Lung (tissue), 12 donors: ENCODE results near the gene ATP23. TPM values are rescaled to one million over a fixed set of nuclear protein-coding genes. Genes with fewer than 3 reads are reported as not detected.

Experiments used
- ATAC-seq: fragments of 200-7000 bp; cut with Tn5 transposase; one replicate; pipeline ENCODE4 v1.9.1; 2020; ENCODE audit warnings: moderate number of reproducible peaks; ENCODE audit not compliant: insufficient read depth, low FRiP score
- DNase-seq, 3 donors: peaks; one replicate each; pipeline ENCODE4 v3.0.0-alpha.2; 2013 to 2017
- H3K27ac ChIP-seq, 2 donors: one replicate each; pipeline ENCODE4 v1.5.1; 2013; ENCODE audit warnings: mild to moderate bottlenecking in 2 of 2, moderate library complexity in 2 of 2, control low read depth in 1 of 2, inconsistent platforms in 1 of 2, low read depth in 1 of 2, low read length in 1 of 2
- H3K27me3 ChIP-seq, 3 donors: one replicate each; pipeline ENCODE4 v1.5.1; 2013; ENCODE audit warnings: low read length in 2 of 3; ENCODE audit not compliant: control insufficient read depth in 3 of 3, insufficient read depth in 3 of 3
- H3K36me3 ChIP-seq, 4 donors: one replicate each; pipeline ENCODE4 v1.5.1; 2013; ENCODE audit warnings: low read length in 4 of 4, mild to moderate bottlenecking in 1 of 4, moderate library complexity in 1 of 4; ENCODE audit not compliant: control insufficient read depth in 4 of 4, insufficient read depth in 4 of 4
- H3K4me1 ChIP-seq, 5 donors: one replicate each; pipeline ENCODE4 v1.5.1; 2013; ENCODE audit warnings: low read length in 5 of 5, mild to moderate bottlenecking in 2 of 5, moderate library complexity in 1 of 5; ENCODE audit not compliant: control insufficient read depth in 5 of 5, insufficient read depth in 5 of 5
- H3K4me3 ChIP-seq: one replicate; pipeline ENCODE4 v1.5.1; 2013; ENCODE audit warnings: mild to moderate bottlenecking, control low read depth, moderate library complexity
- H3K9ac ChIP-seq, 2 donors: one replicate each; pipeline ENCODE4 v1.5.1; 2013; ENCODE audit warnings: low read length in 2 of 2, control low read depth in 1 of 2; ENCODE audit not compliant: insufficient read depth in 1 of 2
- H3K9me3 ChIP-seq, 4 donors: one replicate each; pipeline ENCODE4 v1.5.1; 2013; ENCODE audit warnings: low read length in 3 of 4, mild to moderate bottlenecking in 1 of 4, moderate library complexity in 1 of 4; ENCODE audit not compliant: control insufficient read depth in 4 of 4, insufficient read depth in 3 of 4
- WGBS, 2 donors: extraction: QIAGEN DNeasy Blood & Tissue Kit; methylation state at CpG; one replicate each; pipeline ENCODE4 v1.1.7; 2013; 5-methylcytosine and 5-hydroxymethylcytosine counted together
- polyA plus RNA-seq, 2 donors: library from polyadenylated mRNA; stranded (reverse); fragments of 200-250 nt; gene quantifications; one replicate each; pipeline ENCODE4 v1.2.1, GENCODE V29; 2013
- total RNA-seq, 2 donors: library from RNA; depleted of rRNA in 1 of 2; stranded (reverse); fragments of >200 nt in 1 of 2; gene quantifications; one replicate each; pipeline ENCODE4 v1.2.1, GENCODE V29; 2014 to 2021
- TF ChIP-seq, protein P1 (sequence below): IDR thresholded peaks from 2 replicates; pipeline ENCODE4 v1.5.1; 2012; ENCODE audit warnings: mild to moderate bottlenecking; ENCODE audit errors: control extremely low read depth, extremely low read depth
- donor health status: control.
- donor health status: control.
- donor health status: Bipolar disorder and iron deficiency.
- donor health status: healthy.
- donor health status: DM: yes; HTN: yes; CAD: no.

The ATP23 gene
- total and polyA plus RNA-seq, 4 donors, result 3.6 to 6.9 (median 5.9) TPM

GRCh38 chr12:57993834-57994233, 52.5 kb downstream of the ATP23 start:
- H3K36me3 ChIP-seq, result no peaks in the 10 kb centered on the region
- H3K4me1 ChIP-seq, result no peaks in the 10 kb centered on the region
- H3K27ac ChIP-seq, result no peak overlapping the region
- WGBS, 2 donors, result 75 to 89% methylated on average over 3 of the region's 3 CpGs
- no peaks in the 10 kb centered on the region for H3K27me3 ChIP-seq
- H3K9ac ChIP-seq, result no peak overlapping the region
- TF ChIP-seq, protein P1, sequence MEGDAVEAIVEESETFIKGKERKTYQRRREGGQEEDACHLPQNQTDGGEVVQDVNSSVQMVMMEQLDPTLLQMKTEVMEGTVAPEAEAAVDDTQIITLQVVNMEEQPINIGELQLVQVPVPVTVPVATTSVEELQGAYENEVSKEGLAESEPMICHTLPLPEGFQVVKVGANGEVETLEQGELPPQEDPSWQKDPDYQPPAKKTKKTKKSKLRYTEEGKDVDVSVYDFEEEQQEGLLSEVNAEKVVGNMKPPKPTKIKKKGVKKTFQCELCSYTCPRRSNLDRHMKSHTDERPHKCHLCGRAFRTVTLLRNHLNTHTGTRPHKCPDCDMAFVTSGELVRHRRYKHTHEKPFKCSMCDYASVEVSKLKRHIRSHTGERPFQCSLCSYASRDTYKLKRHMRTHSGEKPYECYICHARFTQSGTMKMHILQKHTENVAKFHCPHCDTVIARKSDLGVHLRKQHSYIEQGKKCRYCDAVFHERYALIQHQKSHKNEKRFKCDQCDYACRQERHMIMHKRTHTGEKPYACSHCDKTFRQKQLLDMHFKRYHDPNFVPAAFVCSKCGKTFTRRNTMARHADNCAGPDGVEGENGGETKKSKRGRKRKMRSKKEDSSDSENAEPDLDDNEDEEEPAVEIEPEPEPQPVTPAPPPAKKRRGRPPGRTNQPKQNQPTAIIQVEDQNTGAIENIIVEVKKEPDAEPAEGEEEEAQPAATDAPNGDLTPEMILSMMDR, result no peak
- ATAC-seq, result no peak
- peaks cover 0 to 20% (median 3%) of the 10 kb centered on the region in 4 donors for H3K9me3 ChIP-seq
- no peak for DNase-seq
- no peak overlapping the region for H3K4me3 ChIP-seq

GRCh38 chr12:57996520-57996919, 55.2 kb downstream of the ATP23 start:
- no peaks in the 10 kb centered on the region for H3K36me3 ChIP-seq
- H3K4me3 ChIP-seq, result no peak overlapping the region
- H3K9me3 ChIP-seq, result peaks cover 0 to 22% (median 7%) of the 10 kb centered on the region in 4 donors
- ATAC-seq (no peak), DNase-seq (no peak)
- H3K27ac ChIP-seq, result no peak overlapping the region
- no peaks in the 10 kb centered on the region for H3K4me1 ChIP-seq
- WGBS, 2 donors, result 82 to 89% methylated on average over 2 of the region's 2 CpGs
- TF ChIP-seq, protein P1, result no peak
- H3K9ac ChIP-seq, result no peak overlapping the region
- no peaks in the 10 kb centered on the region for H3K27me3 ChIP-seq

GRCh38 chr12:57998251-57998650, 56.9 kb downstream of the ATP23 start:
- DNase-seq (no peak), ATAC-seq (no peak)
- Histone ChIP-seq H3K27me3 (no peaks in the 10 kb centered on the region), H3K9me3 (peaks cover 0 to 25% (median 7%) of the 10 kb centered on the region in 4 donors), H3K4me3 (no peak overlapping the region), H3K36me3 (no peaks in the 10 kb centered on the region), H3K9ac (no peak overlapping the region), H3K27ac (no peak overlapping the region), H3K4me1 (no peaks in the 10 kb centered on the region)
- TF ChIP-seq, protein P1, result no peak

GRCh38 chr12:58000499-58000898, 59.1 kb downstream of the ATP23 start:
- DNase-seq, result no peak
- no peak for ATAC-seq
- Histone ChIP-seq H3K27ac (no peak overlapping the region), H3K27me3 (no peaks in the 10 kb centered on the region), H3K9ac (no peak overlapping the region), H3K4me1 (no peaks in the 10 kb centered on the region), H3K4me3 (no peak overlapping the region), H3K9me3 (peaks cover 0 to 23% (median 7%) of the 10 kb centered on the region in 4 donors), H3K36me3 (no peaks in the 10 kb centered on the region)
- 93 to 97% methylated on average over 2 of the region's 2 CpGs for WGBS, 2 donors
- TF ChIP-seq, protein P1, result no peak
